HG03175 (cell line): ENCODE measurements around the gene BRD2.

Source experiments
- ATAC-seq: cut with Tn5 transposase; IDR thresholded peaks from one replicate; pipeline ENCODE4 v1.9.1; 2021; ENCODE audit warnings: mild to moderate bottlenecking, moderate library complexity; ENCODE audit not compliant: unreplicated experiment

Gene BRD2

GRCh38 chr6:33023536-33023935, 55.1 kb downstream of the BRD2 start:
- no peak for ATAC-seq

GRCh38 chr6:33024521-33024920, 56.1 kb downstream of the BRD2 start:
- ATAC-seq: no peak

GRCh38 chr6:33028220-33028849, 59.9 kb downstream of the BRD2 start:
- no peak for ATAC-seq

- ATAC-seq: peak; percentile 78
These were observed 61.2 kb downstream of the BRD2 start for GRCh38 chr6:33029328-33030184.

GRCh38 chr6:33030245-33030644, 61.9 kb downstream of the BRD2 start:
- no peak for ATAC-seq
